ENCODE results near the gene CDH3.
A peak's percentile ranks its signal among the peaks of the same experiment; 100 is the strongest.

CDH3 gene

GRCh38 chr16:68617734-68618133, 27.4 kb upstream of the CDH3 start:
- TF ChIP-seq CTCF (conservative IDR thresholded peaks at IDR 0.05; ENCODE audit: low read depth, low read length) = no peak
- no peak overlapping the region for H3K4me3 ChIP-seq (ENCODE audit: low read depth, low read length)
- no peak for DNase-seq (ENCODE audit: low read depth)

- DNase-seq (ENCODE audit: low read depth) = no peak
- TF ChIP-seq CTCF (conservative IDR thresholded peaks at IDR 0.05; ENCODE audit: low read depth, low read length) = no peak
- H3K4me3 ChIP-seq (ENCODE audit: low read depth, low read length) = no peak overlapping the region
These were observed 18.6 kb upstream of the CDH3 start for GRCh38 chr16:68626557-68626956.

- TF ChIP-seq CTCF (conservative IDR thresholded peaks at IDR 0.05; ENCODE audit: low read depth, low read length) = no peak
- no peak for DNase-seq (ENCODE audit: low read depth)
- H3K4me3 ChIP-seq (ENCODE audit: low read depth, low read length) = no peak overlapping the region
These were observed 17.1 kb upstream of the CDH3 start for GRCh38 chr16:68627951-68628425.

DNA sequence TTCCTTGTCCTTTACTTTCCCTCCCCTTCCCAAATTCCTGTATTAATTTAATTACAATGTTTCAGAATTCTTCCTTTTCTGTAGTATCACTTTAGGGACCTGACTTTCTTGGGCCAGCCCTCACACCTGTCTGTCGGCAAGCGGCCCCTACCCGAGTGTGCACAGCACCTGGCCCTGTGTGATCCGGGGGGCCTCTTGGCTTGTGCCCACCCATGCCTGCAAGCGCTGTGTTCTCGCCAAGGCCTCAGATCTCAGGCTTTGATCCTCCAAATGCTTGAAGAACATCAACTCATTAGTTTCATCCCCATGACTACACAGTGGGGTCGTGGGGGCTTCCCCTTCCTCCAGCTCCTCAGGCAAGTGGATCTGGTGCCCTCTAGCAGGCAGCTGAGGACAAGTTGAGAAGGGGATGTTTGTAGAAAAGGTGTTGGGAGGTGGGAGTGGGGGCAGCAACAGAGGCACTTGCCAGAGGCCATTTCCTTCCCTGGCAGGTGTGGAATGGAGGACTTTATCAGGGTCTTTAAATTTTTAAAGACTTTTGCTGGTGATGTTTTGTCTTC, 15.7 kb upstream of the CDH3 start:
- H3K4me3 ChIP-seq (ENCODE audit: low read depth, low read length) = no peak overlapping the region
- no peak for DNase-seq (ENCODE audit: low read depth)
- no peak for TF ChIP-seq CTCF (conservative IDR thresholded peaks at IDR 0.05; ENCODE audit: low read depth, low read length)

DNA sequence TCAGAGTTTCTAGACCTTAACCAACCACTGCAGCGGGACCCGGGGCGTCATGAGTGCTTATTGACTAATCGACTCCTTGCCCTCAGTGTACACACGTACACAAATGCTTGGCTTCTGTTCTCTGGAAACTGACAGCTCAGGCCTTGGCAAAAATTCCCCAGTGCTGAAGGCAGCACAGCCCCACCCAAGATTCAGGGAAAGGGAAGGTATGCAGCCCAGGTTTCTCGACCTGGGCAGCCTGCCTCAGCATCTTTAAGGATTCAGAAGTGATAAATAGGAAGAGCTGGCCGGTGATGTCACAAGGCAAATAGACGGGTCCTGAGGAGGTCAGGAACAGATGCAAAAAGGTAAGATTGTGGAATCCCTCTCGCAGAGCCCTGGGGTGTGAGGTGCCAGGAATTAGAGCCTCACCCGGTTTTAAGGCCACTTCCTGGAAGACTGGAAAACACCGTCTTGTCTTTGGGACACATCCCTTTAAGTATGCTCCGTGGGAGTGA, 9.0 kb upstream of the CDH3 start:
- no peak for DNase-seq (ENCODE audit: low read depth)
- H3K4me3 ChIP-seq (ENCODE audit: low read depth, low read length) = no peak overlapping the region

DNA sequence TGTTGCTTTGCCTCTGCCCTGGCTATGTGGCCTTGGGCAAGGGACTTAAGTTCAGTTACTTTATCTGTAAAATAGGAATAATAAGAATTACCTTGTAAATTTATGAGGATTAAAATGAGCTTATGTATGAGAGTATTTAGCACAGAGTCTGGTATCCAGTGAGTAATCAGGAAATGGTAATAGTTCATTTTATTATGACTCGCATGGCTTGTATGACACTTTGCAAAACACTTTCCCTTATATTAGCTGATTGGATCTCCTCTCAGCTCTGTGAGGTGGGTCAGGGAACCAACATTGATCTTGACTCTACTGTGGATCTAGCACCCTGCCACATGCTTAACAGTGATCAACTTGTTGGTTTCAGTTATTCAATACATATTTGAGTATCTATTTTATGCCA, 8.3 kb upstream of the CDH3 start:
- no peak overlapping the region for H3K4me3 ChIP-seq (ENCODE audit: low read depth, low read length)
- TF ChIP-seq CTCF (conservative IDR thresholded peaks at IDR 0.05; ENCODE audit: low read depth, low read length) = no peak
- DNase-seq (ENCODE audit: low read depth) = no peak

More for the DNA sequence above, 9.0 kb upstream of the CDH3 start:
- no peak for TF ChIP-seq CTCF (conservative IDR thresholded peaks at IDR 0.05; ENCODE audit: low read depth, low read length)

- DNase-seq (ENCODE audit: low read depth) = peak; percentile 48
- TF ChIP-seq CTCF (conservative IDR thresholded peaks at IDR 0.05; ENCODE audit: low read depth, low read length) = no peak
- no peak overlapping the region for H3K4me3 ChIP-seq (ENCODE audit: low read depth, low read length)
These were observed 4.1 kb upstream of the CDH3 start for GRCh38 chr16:68640972-68641371.
